ENCODE measurements around the gene CDK2. TPM values are rescaled to one million over a fixed set of nuclear protein-coding genes. Genes with fewer than 3 reads are reported as not detected.

Gene CDK2
- total and polyA plus RNA-seq, 9 of the 15 experiments (the other 6 are each of a cell fraction or from before 2014, with no cell fraction given): 17.4 to 213 (median 109) TPM

DNA sequence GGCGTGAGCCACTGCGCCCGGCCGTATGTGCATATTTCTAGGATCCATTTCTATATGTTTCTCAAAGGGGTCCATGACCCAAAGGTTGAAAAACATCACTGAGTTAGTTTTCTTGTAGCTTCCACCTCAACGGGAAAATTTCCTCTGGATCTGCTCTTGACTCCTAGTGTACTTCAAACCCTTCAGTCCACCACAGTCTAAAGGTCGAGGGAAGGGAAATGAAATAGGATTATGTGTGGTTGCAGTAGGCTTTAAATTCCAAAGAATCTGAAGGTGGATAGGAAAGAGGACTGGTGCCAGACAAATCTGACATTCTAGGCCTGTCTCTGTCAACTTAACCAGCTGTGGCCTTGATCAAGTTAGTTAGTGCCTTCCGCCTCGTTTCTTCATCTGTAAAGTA lies 28.7 kb downstream of the CDK2 start:
- ChIA-PET POLR2A (interaction anchor here (1.2 to 5.1 kb wide), 8 partner anchors 10 to 109 kb away, joined by 3 to 31 read pairs (median 6); partner anchors contain the start of genes IKZF4, PA2G4 and RAB5B), CTCF (ENCODE audit: low intra/inter-chr PET ratio) (interaction anchor here (1.2 to 3.7 kb wide), 4 partner anchors 34 to 257 kb away, joined by 4 to 35 read pairs (median 12); partner anchors contain the start of gene RPS26)
- Histone ChIP-seq H3K36me3 (ENCODE audit: control insufficient read depth, insufficient read depth, low read length) (peaks cover 46% of the 10 kb centered on the region), H3K27me3 (ENCODE audit: control insufficient read depth in 2 of 2, insufficient read depth in 2 of 2, low read length in 2 of 2) (no peaks in the 10 kb centered on the region), H3K9me3 (replicated peaks; ENCODE audit: control insufficient read depth, insufficient read depth, low read depth, low read length) (no peaks in the 10 kb centered on the region), H3K4me3 (no peak overlapping the region), H3K4me2 (ENCODE audit: insufficient read depth, low read length) (no peak overlapping the region), H3K4me1 (replicated peaks in 1 of 2; ENCODE audit: control insufficient read depth in 2 of 2, insufficient read depth in 2 of 2, low read length in 2 of 2) (peaks cover 3 to 14% of the 10 kb centered on the region in 2 experiments; a peak in 4 of 5 replicates), H3K79me2 (ENCODE audit: control insufficient read depth, insufficient read depth, low read length) (peaks cover 19% of the 10 kb centered on the region), H3K27ac (ENCODE audit: extremely low read depth, low read depth, low read length) (no peak overlapping the region), H2AFZ (ENCODE audit: low read depth, low read length) (no peak overlapping the region), H3K9me1 (ENCODE audit: control insufficient read depth, insufficient read depth, low read length) (no peaks in the 10 kb centered on the region), H3K9ac (ENCODE audit: insufficient read depth in 1 of 2, low read depth in 2 of 2, low read length in 2 of 2) (no peak overlapping the region), H4K20me1 (replicated peaks; ENCODE audit: control insufficient read depth, insufficient read depth, low read length) (no peaks in the 10 kb centered on the region)
- no peak for FAIRE-seq
- WGBS (ENCODE audit: insufficient coverage, low coverage, missing lambda C conversion rate): 76% methylated on average over 8 of the region's 8 CpGs
- no peak for DNase-seq (ENCODE audit: extremely low read depth in 1 of 4, low spot score in 3 of 4)
- no peak for ATAC-seq
- in situ Hi-C loops (cut with MboI) (loop anchor here (5.0 kb wide), 1 partner anchor 37 kb away; no protein-coding TSS in a partner anchor), intact Hi-C loops (cut with micrococcal nuclease) (no loop called here)
- BruUV-seq (replicated peaks): no TSS peak
- TF ChIP-seq HNRNPLL (IDR thresholded peaks at IDR 0.05; ENCODE audit: low read depth, low read length, poor library complexity, severe bottlenecking) (no peak), COPS2 (conservative IDR thresholded peaks at IDR 0.05) (no peak), MAZ (CRISPR knock-in tag; conservative IDR thresholded peaks at IDR 0.05 in 1 of 2, IDR thresholded peaks at IDR 0.05 in 1 of 2) (no peak), PTBP1 (IDR thresholded peaks at IDR 0.05; ENCODE audit: low read depth, low read length) (no peak), RBM34 (IDR thresholded peaks at IDR 0.05; ENCODE audit: borderline replicate concordance, insufficient read depth, low read length) (no peak), ZC3H8 (IDR thresholded peaks at IDR 0.05) (no peak), HDGF (IDR thresholded peaks at IDR 0.05) (no peak), KAT2B (IDR thresholded peaks at IDR 0.05; ENCODE audit: low read depth, low read length) (no peak), PPARD (CRISPR knock-in tag; IDR thresholded peaks at IDR 0.05) (no peak), DIDO1 (tag; IDR thresholded peaks at IDR 0.05; ENCODE audit: low read depth) (no peak), ZNF224 (CRISPR knock-in tag; IDR thresholded peaks at IDR 0.05) (no peak), PHF20 (IDR thresholded peaks at IDR 0.05; ENCODE audit: partially characterized antibody) (no peak)
- TF ChIP-seq, protein P1, sequence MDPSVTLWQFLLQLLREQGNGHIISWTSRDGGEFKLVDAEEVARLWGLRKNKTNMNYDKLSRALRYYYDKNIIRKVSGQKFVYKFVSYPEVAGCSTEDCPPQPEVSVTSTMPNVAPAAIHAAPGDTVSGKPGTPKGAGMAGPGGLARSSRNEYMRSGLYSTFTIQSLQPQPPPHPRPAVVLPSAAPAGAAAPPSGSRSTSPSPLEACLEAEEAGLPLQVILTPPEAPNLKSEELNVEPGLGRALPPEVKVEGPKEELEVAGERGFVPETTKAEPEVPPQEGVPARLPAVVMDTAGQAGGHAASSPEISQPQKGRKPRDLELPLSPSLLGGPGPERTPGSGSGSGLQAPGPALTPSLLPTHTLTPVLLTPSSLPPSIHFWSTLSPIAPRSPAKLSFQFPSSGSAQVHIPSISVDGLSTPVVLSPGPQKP (CRISPR knock-in tag; IDR thresholded peaks at IDR 0.05): no peak
- TF ChIP-seq, protein P2, sequence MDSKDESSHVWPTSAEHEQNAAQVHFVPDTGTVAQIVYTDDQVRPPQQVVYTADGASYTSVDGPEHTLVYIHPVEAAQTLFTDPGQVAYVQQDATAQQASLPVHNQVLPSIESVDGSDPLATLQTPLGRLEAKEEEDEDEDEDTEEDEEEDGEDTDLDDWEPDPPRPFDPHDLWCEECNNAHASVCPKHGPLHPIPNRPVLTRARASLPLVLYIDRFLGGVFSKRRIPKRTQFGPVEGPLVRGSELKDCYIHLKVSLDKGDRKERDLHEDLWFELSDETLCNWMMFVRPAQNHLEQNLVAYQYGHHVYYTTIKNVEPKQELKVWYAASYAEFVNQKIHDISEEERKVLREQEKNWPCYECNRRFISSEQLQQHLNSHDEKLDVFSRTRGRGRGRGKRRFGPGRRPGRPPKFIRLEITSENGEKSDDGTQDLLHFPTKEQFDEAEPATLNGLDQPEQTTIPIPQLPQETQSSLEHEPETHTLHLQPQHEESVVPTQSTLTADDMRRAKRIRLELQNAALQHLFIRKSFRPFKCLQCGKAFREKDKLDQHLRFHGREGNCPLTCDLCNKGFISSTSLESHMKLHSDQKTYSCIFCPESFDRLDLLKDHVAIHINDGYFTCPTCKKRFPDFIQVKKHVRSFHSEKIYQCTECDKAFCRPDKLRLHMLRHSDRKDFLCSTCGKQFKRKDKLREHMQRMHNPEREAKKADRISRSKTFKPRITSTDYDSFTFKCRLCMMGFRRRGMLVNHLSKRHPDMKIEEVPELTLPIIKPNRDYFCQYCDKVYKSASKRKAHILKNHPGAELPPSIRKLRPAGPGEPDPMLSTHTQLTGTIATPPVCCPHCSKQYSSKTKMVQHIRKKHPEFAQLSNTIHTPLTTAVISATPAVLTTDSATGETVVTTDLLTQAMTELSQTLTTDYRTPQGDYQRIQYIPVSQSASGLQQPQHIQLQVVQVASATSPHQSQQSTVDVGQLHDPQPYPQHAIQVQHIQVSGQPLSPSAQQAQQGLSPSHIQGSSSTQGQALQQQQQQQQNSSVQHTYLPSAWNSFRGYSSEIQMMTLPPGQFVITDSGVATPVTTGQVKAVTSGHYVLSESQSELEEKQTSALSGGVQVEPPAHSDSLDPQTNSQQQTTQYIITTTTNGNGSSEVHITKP (IDR thresholded peaks at IDR 0.05; ENCODE audit: partially characterized antibody): no peak
